ENCODE data around the gene FCMR. TPM values are rescaled to one million over a fixed set of nuclear protein-coding genes. Genes with fewer than 3 reads are reported as not detected.
A peak's percentile ranks its signal among the peaks of the same experiment; 100 is the strongest.
"Not testable (repeated sequence)": the region's sequence is repeated elsewhere in the genome, so short reads cannot be mapped to it uniquely, and the experiment has no call there.

FCMR gene
- total and polyA plus RNA-seq, 8 donors = 3.3 to 6.7 (median 4.8) TPM; not detected in 2

GRCh38 chr1:206855859-206856258 is 65.9 kb downstream of the FCMR start:
- peaks cover 0 to 4% (median 0%) of the 10 kb centered on the region in 4 donors for H3K4me1 ChIP-seq
- H3K27ac ChIP-seq = no peak overlapping the region
- no peak for TF ChIP-seq POLR2A (IDR thresholded peaks at IDR 0.05)
- no peak for TF ChIP-seq POLR2AphosphoS5 (IDR thresholded peaks at IDR 0.05)
- TF ChIP-seq CTCF (IDR thresholded peaks at IDR 0.05) = no peak
- TF ChIP-seq EP300 (IDR thresholded peaks at IDR 0.05) = no peak
- H3K36me3 ChIP-seq = no peaks in the 10 kb centered on the region
- DNase-seq = no peak
- no peaks in the 10 kb centered on the region for H3K9me3 ChIP-seq
- intact Hi-C loops (cut with DNase I; ENCODE audit: low total_unique reads) = no loop called here
- H3K27me3 ChIP-seq = no peaks in the 10 kb centered on the region
- no peak overlapping the region for H3K4me3 ChIP-seq
- 81 to 94% (median 90%) methylated on average over 2 of the region's 2 CpGs for whole genome bisulfite sequencing, 5 donors

- no peak overlapping the region for H3K27ac ChIP-seq
- H3K36me3 ChIP-seq = no peaks in the 10 kb centered on the region
- no peaks in the 10 kb centered on the region for H3K27me3 ChIP-seq
- TF ChIP-seq POLR2AphosphoS5 (IDR thresholded peaks at IDR 0.05) (no peak), EP300 (IDR thresholded peaks at IDR 0.05) (no peak), CTCF (IDR thresholded peaks at IDR 0.05) (no peak), POLR2A (IDR thresholded peaks at IDR 0.05) (no peak)
- H3K4me1 ChIP-seq = peaks cover 0 to 4% (median 0%) of the 10 kb centered on the region in 4 donors
- no peak overlapping the region for H3K4me3 ChIP-seq
- intact Hi-C loops (cut with DNase I; ENCODE audit: low total_unique reads) = no loop called here
- no peaks in the 10 kb centered on the region for H3K9me3 ChIP-seq
- DNase-seq = peak in 1 of 2 donors; percentile 76
- WGBS, 5 donors = 59 to 73% (median 63%) methylated on average over 3 of the region's 3 CpGs
Measured at GRCh38 chr1:206854401-206855129, 67.2 kb downstream of the FCMR start.

- H3K4me1 ChIP-seq; H3K4me3 ChIP-seq; H3K27me3 ChIP-seq; H3K36me3 ChIP-seq; DNase-seq; intact Hi-C loops (cut with DNase I; ENCODE audit: low total_unique reads); H3K9me3 ChIP-seq; H3K27ac ChIP-seq: not testable (repeated sequence)
Measured at GRCh38 chr1:206853696-206854095, 68.0 kb downstream of the FCMR start.

Other genes with a start within 250 kb of the FCMR start
- 10 to 100 TPM; 22.6 to 78.0 (median 43.9) TPM for gene MAPKAPK2, start 237.0 kb downstream of the FCMR start, total RNA-seq
- gene MAPKAPK2, start 237.0 kb downstream of the FCMR start, polyA plus RNA-seq = 10 to 100 TPM; 30.1 to 60.8 (median 55.4) TPM
- gene IL19, start 151.2 kb downstream of the FCMR start, total RNA-seq = 10 to 100 TPM in 1 of 5 donors, not detected in 4; 25.9 TPM
- 1 to 10 TPM in 1 of 3 donors, not detected in 2; 3.1 TPM for gene IL19, start 151.2 kb downstream of the FCMR start, polyA plus RNA-seq
- gene IL10, start 149.4 kb downstream of the FCMR start, total RNA-seq = 1 to 10 TPM in 1 of 5 donors, under 1 TPM in 2, not detected in 2; 0.29 to 2.8 (median 0.45) TPM
- 1 to 10 TPM; 1.2 to 7.2 (median 1.9) TPM for gene IL10, start 149.4 kb downstream of the FCMR start, polyA plus RNA-seq
- gene IL20, start 56.3 kb downstream of the FCMR start, total RNA-seq = not detected
- under 1 TPM in 1 of 3 donors, not detected in 2; 0.13 TPM for gene IL20, start 56.3 kb downstream of the FCMR start, polyA plus RNA-seq
- gene IL24, start 24.5 kb downstream of the FCMR start, total RNA-seq = not detected
- gene IL24, start 24.5 kb downstream of the FCMR start, polyA plus RNA-seq = under 1 TPM in 1 of 3 donors, not detected in 2; 1.00 TPM
- 1,000 to 10,000 TPM in 2 of 5 donors, 100 to 1,000 TPM in 2, 10 to 100 TPM in 1; 72.7 to 3,112 (median 316) TPM for gene PIGR, start 24.5 kb upstream of the FCMR start, total RNA-seq
- gene PIGR, start 24.5 kb upstream of the FCMR start, polyA plus RNA-seq = 100 to 1,000 TPM in 2 of 3 donors, 1 to 10 TPM in 1; 6.3 to 176 (median 150) TPM
- gene FCAMR, start 48.5 kb upstream of the FCMR start, total RNA-seq = under 1 TPM in 2 of 5 donors, not detected in 3; 0.37 to 0.58 TPM
- gene FCAMR, start 48.5 kb upstream of the FCMR start, polyA plus RNA-seq = under 1 TPM in 1 of 3 donors, not detected in 2; 0.30 TPM
- 10 to 100 TPM; 18.0 to 91.7 (median 59.5) TPM for gene C1orf116, start 110.8 kb upstream of the FCMR start, total RNA-seq
- gene C1orf116, start 110.8 kb upstream of the FCMR start, polyA plus RNA-seq = 10 to 100 TPM; 17.1 to 50.4 (median 29.7) TPM
- gene YOD1, start 129.3 kb upstream of the FCMR start, total RNA-seq = 10 to 100 TPM in 2 of 5 donors, 1 to 10 TPM in 3; 2.3 to 47.9 (median 9.4) TPM
- gene YOD1, start 129.3 kb upstream of the FCMR start, polyA plus RNA-seq = 1 to 10 TPM; 1.5 to 3.2 (median 1.5) TPM
- 10 to 100 TPM in 4 of 5 donors, 1 to 10 TPM in 1; 2.3 to 97.3 (median 29.1) TPM for gene PFKFB2, start 131.3 kb upstream of the FCMR start, total RNA-seq
- 1 to 10 TPM; 5.1 to 9.3 (median 6.7) TPM for gene PFKFB2, start 131.3 kb upstream of the FCMR start, polyA plus RNA-seq
- 1 to 10 TPM in 2 of 5 donors, not detected in 3; 3.5 to 6.2 TPM for gene C4BPB, start 166.9 kb upstream of the FCMR start, total RNA-seq
- gene C4BPB, start 166.9 kb upstream of the FCMR start, polyA plus RNA-seq = 10 to 100 TPM in 2 of 3 donors, 1 to 10 TPM in 1; 8.5 to 18.9 (median 14.8) TPM
- gene C4BPA, start 182.3 kb upstream of the FCMR start, total RNA-seq = 10 to 100 TPM in 1 of 5 donors, not detected in 4; 24.6 TPM
- 1 to 10 TPM in 2 of 3 donors, not detected in 1; 1.2 to 2.5 TPM for gene C4BPA, start 182.3 kb upstream of the FCMR start, polyA plus RNA-seq

All from stomach (tissue), 9 donors.